ENCODE data around the gene LRRC18.

Gene LRRC18

DNA sequence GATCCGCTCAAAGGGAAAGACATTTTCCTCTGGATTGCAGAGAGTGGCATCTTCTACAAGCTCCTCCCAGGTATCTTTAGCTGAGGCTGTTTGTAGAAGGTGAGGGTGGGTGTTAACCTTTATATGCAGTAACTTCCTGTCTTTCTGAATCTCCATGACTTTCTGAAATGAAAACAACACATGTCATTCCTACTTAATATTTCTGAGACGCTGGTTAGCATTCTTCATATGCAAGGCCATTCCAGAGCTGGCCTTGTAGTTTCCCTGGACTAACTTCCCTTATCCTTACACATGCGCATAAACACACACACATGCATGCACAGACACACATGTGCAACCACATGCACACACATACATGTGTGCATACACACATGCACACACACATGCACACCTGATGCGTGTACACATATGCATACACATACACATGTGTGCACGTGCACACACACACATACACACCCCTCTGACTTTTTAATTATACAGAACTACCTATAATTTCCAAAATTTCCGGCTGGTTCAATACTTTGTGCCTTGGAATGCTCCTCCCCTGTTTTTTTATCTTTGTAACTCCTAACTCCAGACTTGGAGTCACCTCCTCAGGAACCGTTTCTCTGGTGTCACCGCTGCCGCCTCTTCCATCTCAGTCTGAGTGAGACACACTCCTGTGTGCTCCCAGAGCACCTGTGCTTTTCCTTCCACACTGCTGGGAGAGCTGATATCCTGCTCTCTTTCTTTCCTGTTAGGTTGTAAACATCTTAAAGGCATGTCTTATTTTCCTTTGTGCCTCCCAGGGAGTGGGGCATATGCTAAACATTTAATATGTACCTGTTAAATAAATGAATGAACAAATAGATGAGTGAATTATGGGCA lies 55.2 kb downstream of the LRRC18 start:
- no peak for DNase-seq (ENCODE audit: low read depth in 3 of 3, low spot score in 1 of 3)

DNA sequence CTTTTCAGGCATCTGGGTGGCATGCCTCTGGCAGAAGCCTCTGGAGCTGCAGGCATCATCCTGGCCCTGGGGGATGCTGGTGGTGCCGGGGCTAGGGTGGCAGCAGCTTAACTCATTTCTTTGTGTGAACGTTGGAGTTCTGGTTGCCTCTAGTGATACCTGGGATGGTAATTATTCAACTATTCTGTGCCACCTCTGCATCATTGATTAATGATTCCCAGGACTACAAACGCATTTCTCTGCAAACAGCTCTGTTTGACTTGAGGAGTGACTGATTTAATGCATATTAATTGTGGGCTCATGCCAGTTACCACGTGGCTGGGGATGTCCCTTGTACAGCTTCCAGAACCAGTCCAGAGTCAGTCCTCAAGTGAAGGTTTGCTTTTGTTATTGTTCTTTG lies 55.9 kb downstream of the LRRC18 start:
- no peak for DNase-seq (ENCODE audit: low read depth in 3 of 3, low spot score in 1 of 3)

DNA sequence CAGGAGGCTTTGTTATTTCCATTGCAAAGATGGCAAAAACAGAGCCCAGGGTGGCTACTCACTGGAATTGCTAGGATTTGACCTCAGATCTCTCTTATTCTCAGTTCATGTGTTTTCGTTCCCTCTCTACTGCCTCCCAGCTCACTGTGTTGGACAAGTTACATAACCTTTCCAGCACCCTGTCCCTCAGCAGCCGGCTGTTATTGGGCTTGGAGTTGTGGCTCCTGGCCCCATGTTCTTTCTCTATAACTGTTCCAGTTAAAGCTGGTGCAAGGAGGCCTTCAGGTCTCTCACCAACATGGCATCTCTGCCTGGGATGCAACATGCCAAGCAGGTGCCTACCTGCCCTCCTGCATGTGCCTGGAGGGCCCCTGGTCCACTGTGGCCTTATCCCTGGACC lies 56.8 kb downstream of the LRRC18 start:
- DNase-seq (ENCODE audit: low read depth in 3 of 3, low spot score in 1 of 3): no peak

DNA sequence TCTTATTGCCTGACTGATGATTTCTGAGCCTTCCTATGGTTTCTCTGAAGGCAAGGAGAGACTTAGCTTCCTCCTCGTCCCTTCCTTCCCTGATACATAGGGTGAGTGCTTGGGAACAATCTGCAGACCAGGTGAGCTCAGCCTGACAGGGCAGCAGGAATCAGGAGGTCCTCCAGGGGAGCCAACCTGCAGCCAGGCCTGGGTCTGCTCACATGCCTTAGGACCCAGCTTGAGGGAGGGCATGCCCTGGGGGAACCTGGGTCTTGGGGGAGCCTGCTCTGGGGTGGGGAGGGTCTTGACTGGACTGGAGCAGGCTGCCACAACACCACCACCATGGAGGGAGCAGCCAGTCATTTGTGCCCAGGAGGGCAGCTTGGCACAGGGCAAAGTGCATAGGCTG lies 57.7 kb downstream of the LRRC18 start:
- no peak for DNase-seq (ENCODE audit: low read depth in 3 of 3, low spot score in 1 of 3)

DNA sequence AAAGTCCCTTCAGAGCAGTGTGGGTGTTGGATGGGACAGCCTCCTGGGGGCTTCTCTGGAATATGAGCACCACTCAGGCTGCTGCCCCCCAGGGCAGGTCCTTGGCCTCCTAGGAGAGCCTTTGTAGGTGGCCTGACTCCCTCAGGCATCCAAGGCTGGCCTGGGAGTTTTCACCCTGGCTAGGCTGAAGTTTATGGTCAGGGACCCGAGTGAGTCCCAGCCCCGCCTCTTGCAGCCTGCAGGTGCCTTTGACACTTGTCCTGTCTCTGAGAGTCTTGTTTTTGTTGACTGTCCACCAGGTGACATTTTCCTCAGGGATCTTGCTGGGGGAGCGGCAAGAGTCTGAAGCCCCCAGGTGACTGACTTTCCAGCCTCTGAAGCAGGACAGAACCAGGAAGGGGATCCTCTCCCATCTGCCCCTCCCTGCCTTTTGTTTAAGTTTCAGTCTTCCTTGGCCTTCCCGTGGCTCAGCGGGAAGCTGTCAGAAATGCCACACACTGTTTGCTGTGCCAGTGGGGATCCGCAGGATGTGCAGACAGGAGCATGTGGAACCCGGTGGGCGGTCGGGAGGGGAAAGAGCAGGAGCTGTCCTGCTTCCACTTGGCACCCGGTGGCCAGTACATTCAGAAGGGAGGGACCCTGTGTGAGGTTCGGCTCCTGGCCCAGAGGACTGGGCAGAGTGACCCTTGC lies 59.5 kb downstream of the LRRC18 start:
- DNase-seq (ENCODE audit: low read depth in 3 of 3, low spot score in 1 of 3): no peak

DNA sequence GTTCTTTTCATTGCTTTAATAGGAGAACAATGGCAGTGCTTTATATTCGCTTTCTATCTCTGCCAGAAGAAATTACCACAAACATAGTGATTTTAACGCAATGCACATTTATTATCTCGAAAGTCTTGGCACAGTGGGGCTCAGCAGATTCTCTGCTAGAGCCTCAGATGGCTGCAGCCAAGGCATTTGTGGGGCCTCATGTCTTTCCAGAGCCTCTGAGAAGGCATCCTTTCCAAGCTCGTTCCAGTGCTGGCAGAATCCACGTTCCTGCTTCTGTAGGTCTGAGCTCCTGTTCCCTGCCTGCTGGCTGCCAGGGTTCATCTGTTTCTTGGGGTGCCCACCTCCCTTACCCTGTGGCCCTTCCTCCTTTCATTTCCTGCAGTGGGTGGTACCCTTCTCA lies 60.2 kb downstream of the LRRC18 start:
- no peak for DNase-seq (ENCODE audit: low read depth in 3 of 3, low spot score in 1 of 3)

DNA sequence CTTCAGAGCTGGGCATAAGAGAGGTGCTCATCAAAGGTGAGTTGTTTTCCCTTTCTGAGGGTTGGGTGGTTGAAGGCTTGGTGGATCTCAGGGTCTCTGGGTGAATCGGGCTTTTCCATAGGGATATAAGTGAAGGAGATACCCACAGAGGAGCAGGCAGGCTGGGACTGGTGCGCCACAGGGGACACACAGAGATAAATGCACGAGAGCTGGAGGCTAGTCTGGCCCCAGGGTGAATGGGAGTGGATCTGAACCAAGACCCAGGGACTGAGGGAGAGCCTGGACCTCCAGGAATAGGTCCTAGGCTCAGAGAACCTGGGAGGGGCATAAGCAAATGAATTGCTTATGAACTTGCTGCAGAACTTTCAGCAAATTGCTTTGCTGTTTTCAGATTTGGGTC lies 61.5 kb downstream of the LRRC18 start:
- no peak for DNase-seq (ENCODE audit: low read depth in 3 of 3, low spot score in 1 of 3)

DNA sequence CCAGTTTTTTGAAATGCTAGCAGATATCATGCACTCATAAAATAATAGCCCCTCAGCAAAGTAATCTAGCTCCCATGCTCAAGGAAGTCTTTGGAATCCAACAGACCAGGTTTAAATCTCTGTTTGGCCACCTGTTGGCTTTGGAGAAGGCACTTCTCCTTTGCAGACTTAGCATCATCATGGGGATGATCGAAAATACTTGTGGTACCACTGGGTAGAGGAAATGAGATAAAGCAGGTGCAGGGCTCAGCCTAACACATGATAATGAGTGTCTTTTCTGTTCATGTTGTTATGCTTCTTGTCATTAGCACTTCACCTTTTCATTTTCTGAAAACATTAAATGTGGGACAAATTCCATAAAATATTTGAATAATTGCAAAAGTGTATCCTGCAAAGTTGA lies 67.4 kb downstream of the LRRC18 start:
- no peak for DNase-seq (ENCODE audit: low read depth in 3 of 3, low spot score in 1 of 3)
